Glomerular endothelial cell (primary cell): ENCODE data around the gene STBD1. TPM values are rescaled to one million over a fixed set of nuclear protein-coding genes. Genes with fewer than 3 reads are reported as not detected.
"Not testable (repeated sequence)": the region's sequence is repeated elsewhere in the genome, so short reads cannot be mapped to it uniquely, and the experiment has no call there.

Source experiments
- DNase-seq: peaks from one replicate; pipeline ENCODE4 v3.0.0-alpha.2; 2011; ENCODE audit warnings: low read depth, low spot score; ENCODE audit errors: extremely low read depth
- total RNA-seq: library from RNA; depleted of rRNA; stranded (reverse); fragments of >200 nt; gene quantifications from 2 replicates; pipeline ENCODE4 v1.2.3, GENCODE V29; 2015

The STBD1 gene
- 3.5 and 4.3 TPM in 2 replicates for total RNA-seq

GRCh38 chr4:76305971-76306881 lies at the start of gene STBD1:
TSS of gene STBD1 (plus strand) at chr4:76306733. CDS start at chr4:76306770, 37 bp downstream.
- no peak for DNase-seq

GRCh38 chr4:76256968-76257367 lies 49.6 kb upstream of the STBD1 start:
- DNase-seq: no peak

- DNase-seq: no peak
Measured at GRCh38 chr4:76257824-76258223, 48.7 kb upstream of the STBD1 start.

- DNase-seq: no peak
Measured at GRCh38 chr4:76260571-76260970, 46.0 kb upstream of the STBD1 start.

GRCh38 chr4:76265631-76266218 lies 40.8 kb upstream of the STBD1 start:
- DNase-seq: no peak

DNA sequence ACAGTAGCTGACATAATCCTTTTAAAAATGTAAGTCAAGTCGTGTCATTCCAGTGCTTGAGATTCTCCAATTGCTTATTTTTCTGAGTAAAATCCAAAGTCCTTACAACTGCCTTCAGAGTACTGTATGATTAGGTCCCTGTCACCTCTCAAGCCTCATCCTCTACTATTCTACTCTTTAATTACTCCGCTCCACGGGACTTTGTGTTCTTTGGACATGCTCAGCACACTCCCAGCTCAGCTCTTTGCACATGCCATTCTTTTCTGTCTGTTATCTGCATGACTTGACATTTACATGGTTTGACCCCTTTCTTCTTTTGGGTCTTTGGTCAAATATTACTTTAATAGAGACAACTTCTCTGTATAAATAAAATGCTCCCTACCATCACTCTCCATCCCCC lies 39.9 kb upstream of the STBD1 start:
- DNase-seq: no peak

DNA sequence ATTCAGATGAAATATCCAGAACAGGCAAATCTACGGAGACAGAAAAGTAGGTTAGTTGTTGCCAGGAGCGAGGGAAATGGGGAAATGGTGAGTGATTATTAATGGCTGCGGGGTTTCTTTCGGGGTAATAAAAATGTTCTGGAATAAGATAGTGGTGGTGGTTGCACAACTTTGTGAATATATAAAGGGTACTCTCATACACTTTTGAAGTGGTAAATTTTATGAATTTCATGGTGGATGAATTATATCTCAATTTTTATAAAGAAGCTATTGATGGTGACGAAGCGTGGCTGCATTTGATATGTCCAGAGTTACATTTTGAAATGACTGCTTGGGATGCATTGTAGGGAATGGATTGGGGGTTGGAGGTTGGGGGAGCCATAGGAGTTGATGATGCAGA lies 38.7 kb upstream of the STBD1 start:
- DNase-seq: no peak

DNA sequence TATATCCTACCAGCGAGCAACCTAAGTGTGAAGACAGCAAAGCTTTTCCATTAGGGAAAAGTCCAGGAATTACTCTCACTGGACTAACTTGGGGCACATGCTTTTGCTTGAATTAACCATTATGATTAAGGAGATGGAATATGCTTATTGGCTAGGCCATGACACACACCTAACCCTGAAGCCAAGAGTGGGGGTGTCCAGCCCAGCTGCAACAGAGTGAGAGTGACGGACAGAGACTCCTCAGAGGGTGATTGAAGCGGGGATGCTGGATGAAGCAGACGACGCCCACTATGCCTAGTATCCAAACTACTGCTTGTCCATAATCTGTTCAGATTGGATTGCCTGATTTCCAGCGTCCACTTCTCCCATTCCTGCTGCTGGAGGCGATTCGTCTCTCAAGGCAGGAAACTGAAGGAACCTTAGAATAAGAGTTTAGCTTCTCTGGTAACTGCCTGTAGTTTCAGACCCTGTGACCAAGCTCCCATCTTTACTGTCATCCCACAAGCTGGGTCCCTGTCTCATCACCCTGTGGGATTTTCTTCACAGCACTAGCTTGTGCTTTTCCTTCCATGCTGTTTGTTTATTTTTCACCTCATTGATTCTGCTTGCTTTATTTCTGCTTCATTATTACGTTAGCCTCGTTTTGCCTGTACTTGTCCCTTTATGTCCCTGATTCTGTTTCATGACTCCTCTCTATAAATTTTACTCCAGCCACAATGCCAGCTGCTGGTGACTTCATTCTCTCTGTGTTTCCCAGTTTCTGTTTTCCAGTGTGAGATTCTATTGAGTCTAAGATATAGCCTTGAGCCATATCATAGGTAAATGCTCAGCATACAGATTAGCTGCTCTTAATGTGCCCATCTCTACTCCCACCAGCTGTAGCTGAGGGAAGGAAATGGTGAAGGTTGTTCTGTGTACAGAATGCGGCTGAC lies 36.0 kb upstream of the STBD1 start:
- DNase-seq: no peak

DNA sequence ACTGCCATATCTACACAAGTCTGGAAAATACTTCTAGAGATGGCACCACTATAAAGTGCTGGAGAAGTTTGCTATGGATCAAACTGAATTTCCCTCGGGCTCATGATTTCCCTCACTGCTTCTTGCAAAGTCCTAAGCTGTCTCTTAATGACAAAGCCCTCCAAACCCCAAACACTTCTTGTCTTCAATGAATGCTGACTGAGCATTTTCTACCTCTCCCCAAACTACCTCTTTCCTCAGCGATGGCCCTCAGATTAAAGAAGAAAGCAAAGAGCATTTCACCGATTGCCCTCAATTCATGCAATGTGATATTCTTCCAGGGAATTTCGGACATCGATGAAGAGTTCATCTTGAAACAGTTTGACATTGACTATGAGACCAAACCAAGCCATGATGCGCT lies 35.3 kb upstream of the STBD1 start:
- DNase-seq: no peak

DNA sequence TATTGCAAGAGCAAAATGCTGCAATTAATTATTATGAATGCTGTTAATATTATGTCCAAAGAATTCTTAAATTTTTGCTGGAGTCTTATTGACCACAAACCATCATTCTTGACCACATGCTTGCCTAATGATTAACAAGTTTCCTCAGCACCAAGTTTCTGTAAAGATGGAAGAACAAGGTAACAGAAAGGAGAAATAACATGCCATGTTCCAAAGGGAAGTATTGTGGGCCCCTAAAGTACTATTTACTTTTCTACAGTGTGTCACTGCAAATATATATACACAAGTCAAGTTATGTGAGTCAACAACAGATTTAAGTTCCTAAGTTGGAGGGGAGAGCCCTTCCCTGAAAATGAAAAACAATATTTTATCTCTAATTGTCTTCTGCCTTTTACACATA lies 34.5 kb upstream of the STBD1 start:
- DNase-seq: no peak

GRCh38 chr4:76272582-76272981 lies 34.0 kb upstream of the STBD1 start:
- no peak for DNase-seq

DNA sequence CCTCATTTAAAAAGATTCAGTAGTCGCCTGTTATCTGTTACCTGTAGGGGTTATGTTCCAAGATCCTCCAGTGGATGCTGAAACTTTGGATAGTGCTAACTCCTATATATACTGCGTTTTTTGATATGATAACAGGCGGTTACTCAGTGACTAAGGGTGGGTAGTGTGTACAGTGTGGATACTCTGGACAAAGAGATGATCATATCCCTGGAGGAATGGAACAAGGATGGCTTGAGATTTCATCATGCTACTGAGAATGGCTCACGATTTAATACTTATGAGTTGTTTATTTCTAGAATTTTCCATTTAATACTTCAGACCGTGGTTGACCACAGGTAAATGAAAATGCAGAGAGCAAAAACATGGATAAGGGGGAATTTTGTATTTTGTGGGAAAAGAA lies 33.5 kb upstream of the STBD1 start:
- DNase-seq: no peak

GRCh38 chr4:76275486-76276124 lies 30.9 kb upstream of the STBD1 start:
- no peak for DNase-seq

- no peak for DNase-seq
Measured at GRCh38 chr4:76276813-76277212, 29.7 kb upstream of the STBD1 start.

DNA sequence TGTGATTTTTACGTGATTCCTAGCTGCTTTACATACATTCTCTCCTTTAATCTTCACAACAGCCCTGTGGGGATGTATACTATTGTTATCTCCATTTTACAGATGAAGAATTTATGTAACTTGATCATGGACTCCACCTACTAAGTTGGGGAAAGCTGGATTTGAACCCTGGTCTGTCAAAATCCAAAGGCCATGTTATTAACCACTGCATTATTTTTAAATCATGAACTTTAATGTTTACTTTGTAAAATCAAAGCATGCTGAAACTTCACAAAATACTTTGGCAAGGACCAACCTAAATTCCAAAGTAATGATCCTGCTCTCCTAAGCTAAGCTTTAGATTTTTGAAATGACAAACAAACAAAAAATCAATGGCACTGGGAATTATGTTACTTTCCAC lies 28.9 kb upstream of the STBD1 start:
- DNase-seq: no peak

DNA sequence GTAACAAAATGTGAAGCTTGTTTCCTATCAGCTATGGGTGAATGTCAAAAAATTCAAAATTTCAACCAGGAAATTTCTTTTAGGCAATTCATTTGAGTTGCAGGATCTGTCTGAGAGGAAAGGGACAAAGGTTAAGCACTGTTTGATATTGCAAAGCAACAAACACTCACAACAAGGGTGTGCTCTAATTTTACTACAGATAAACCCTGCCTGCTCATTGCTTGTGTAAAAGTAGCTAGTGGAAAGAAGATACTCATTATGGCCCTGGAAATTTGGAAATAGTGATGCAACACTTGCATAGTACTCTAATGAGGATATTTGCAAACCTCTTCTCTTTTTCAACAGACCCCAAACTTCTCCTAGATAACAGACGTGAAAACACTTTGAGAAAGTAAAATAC lies 27.9 kb upstream of the STBD1 start:
- DNase-seq: no peak

GRCh38 chr4:76279462-76279861 lies 27.1 kb upstream of the STBD1 start:
- no peak for DNase-seq

- DNase-seq: no peak
Measured at GRCh38 chr4:76280488-76281441, 25.8 kb upstream of the STBD1 start.

- not testable (repeated sequence) for DNase-seq
Measured at GRCh38 chr4:76281594-76281993, 24.9 kb upstream of the STBD1 start.
